GM18520 (cell line): Measurements from ENCODE around the gene SHROOM2.
"Not testable (repeated sequence)": the region's sequence is repeated elsewhere in the genome, so short reads cannot be mapped to it uniquely, and the experiment has no call there.

Experiments
- ATAC-seq: cut with Tn5 transposase; IDR thresholded peaks from one replicate; pipeline ENCODE4 v1.9.1; 2021; ENCODE audit not compliant: unreplicated experiment

Gene SHROOM2, protein sequence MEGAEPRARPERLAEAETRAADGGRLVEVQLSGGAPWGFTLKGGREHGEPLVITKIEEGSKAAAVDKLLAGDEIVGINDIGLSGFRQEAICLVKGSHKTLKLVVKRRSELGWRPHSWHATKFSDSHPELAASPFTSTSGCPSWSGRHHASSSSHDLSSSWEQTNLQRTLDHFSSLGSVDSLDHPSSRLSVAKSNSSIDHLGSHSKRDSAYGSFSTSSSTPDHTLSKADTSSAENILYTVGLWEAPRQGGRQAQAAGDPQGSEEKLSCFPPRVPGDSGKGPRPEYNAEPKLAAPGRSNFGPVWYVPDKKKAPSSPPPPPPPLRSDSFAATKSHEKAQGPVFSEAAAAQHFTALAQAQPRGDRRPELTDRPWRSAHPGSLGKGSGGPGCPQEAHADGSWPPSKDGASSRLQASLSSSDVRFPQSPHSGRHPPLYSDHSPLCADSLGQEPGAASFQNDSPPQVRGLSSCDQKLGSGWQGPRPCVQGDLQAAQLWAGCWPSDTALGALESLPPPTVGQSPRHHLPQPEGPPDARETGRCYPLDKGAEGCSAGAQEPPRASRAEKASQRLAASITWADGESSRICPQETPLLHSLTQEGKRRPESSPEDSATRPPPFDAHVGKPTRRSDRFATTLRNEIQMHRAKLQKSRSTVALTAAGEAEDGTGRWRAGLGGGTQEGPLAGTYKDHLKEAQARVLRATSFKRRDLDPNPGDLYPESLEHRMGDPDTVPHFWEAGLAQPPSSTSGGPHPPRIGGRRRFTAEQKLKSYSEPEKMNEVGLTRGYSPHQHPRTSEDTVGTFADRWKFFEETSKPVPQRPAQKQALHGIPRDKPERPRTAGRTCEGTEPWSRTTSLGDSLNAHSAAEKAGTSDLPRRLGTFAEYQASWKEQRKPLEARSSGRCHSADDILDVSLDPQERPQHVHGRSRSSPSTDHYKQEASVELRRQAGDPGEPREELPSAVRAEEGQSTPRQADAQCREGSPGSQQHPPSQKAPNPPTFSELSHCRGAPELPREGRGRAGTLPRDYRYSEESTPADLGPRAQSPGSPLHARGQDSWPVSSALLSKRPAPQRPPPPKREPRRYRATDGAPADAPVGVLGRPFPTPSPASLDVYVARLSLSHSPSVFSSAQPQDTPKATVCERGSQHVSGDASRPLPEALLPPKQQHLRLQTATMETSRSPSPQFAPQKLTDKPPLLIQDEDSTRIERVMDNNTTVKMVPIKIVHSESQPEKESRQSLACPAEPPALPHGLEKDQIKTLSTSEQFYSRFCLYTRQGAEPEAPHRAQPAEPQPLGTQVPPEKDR (N-terminal part only)

DNA sequence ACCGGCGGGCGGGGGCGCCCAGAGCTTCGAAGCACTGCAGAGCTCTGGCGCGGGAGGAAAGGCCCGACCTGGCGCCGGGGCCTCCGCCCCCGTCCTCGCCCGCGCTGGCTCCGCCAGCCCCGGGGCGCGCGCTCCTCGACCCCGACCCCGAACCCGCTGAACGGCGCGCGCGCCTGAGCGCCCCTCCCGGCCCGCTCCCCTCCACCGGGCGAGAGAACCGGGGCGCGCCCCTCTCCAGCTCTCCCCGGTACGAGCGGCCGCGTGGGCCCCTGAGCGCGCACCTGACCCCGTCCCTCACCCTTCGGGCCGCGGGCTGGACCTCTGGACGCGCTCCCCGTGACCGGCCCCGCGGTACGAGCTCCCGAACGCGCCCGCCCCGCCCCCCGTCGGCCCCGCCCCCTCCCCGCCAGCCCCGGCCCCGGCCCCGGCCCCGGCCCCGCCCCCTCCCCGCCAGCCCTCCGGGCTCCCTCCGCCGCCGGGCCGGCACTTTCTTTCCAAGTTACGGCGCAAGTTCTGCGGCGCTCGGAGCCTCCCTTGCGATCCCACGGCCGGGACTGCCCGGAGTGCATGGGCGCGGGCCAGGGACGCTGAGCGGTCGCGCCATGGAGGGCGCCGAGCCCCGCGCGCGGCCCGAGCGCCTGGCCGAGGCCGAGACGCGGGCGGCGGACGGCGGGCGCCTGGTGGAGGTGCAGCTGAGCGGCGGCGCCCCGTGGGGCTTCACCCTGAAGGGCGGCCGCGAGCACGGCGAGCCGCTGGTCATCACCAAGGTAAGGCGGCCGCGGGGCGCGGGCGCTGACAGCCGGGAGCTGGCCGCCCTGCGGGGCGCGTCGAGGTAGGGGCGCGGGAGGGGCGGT is at the start of gene SHROOM2:
TSS of gene SHROOM2 (plus strand) at position 486 of the 854 bp plus-strand sequence. CDS start at position 603, 117 bp downstream.
- ATAC-seq: no peak

DNA sequence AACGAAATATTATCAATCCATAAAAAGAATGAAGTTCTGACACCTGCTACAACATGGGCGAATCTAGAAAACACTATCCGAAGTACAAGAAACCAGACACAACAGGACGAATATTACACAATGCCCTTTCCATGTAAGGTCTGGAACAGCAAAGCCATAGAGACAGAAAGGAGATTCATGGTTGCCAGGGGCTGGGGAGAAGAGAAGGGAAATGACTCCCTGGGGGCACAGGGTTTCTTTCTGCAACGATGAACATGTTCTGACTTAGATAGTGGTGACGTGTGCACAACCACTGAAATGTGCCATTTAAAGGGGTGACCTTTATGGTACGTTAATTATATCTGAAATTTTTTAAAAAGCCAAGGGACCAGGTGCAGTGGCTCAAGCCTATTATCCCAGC is 48.9 kb upstream of the SHROOM2 start:
- ATAC-seq: no peak

DNA sequence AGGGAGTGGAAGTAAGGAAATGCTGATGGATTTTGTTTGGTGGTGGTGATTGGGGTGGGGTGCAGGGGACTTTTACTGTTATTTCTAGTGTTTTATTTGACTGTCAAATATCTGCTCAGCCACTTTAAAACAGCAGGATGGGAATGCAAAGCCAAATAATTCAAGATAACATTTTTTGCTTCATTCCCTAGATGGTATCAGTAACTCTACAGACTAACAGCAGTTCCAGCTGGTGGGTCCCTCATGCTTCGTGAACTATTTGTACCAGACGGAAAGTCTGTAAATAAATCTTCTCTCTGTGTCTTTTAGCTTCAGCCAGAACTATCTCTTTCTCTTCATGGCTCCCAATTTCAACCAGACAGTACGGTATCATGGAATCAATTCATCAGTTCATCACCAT is 48.1 kb upstream of the SHROOM2 start:
- no peak for ATAC-seq

DNA sequence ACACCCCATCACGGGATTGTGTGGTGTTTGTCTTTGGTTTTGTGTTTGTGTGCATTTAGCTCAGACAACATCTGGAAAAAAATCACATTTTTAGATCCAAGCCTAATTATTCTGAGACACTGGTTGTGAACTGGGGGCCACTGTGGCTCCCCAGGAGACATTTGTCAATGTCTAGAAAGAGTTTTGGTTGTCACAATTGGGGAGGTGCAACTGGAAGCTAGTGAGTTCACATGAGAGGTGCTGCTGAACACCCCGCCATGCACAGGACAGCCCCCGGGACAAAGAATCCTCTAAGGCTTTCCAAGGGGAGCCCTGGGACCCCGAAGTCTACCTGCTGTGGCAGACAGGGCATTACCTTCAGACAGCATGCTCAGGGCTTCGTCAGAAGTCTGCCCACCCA is 47.1 kb upstream of the SHROOM2 start:
- ATAC-seq: no peak

DNA sequence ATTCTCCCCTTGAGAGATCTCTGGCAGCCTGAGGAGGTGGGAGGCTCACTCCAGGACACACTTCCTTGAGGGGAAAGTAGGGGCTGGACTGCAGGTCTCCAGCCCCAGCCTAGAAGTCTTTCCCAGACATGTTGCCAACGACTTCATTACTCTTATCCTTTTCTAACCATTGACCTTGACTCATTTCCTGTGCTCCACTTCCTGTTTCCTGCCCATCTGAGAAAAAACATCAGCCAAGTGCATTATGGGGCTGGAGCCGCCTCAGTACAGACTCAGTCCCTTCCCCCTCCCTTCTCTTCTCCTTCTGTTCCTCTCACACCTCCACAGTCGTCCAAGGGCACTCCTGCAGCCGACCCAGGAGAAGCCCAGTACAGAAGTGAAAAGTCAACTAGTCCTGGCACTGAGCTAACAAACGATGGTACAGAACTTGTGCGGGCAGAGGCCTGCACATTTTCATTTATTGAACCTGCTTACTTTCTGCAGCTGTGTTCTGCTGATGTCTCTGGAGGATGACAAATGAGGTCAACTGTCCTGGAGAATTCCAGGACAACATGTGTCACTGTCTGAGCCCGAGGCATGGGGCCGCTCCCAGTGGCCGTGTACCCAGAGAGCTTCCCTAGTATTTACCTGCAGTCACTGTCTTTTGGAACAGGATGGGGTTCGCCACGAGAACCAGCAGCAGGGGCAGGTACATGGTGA is 40.7 kb upstream of the SHROOM2 start:
- ATAC-seq: no peak

DNA sequence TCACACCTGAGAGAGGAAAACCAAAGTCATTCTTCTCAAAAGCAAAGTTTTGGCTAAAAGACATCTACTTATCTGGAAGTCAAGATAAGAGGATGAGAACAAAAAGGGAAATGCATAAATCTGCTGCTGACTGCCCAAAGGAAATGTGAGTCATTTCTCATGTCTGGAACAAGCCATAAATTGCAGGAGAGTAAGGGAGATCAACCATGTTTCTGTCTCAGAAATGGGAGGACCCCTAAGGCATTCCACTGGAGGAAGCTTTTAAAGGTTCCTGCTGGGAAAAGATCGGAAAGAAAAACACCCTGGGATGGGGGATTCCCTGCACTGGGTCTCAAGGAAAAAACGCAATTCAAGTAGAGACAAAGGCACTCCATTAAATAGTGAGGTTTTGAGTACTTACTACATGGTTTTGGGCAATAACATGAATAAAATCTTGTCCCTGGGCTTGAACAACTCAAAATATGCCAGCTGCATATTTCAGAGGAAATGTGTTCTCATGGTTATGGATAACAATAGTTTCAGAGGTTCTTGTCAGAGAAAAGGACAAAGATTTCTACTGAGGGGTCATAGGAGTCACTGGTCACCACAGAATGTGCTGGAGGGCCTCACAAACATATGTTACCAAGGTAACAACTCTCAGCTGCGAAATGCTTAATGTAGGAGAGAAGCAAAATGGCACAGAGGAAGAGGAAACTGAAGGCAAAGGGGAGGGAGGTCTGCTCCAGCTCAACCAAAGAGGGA is 39.9 kb upstream of the SHROOM2 start:
- no peak for ATAC-seq

DNA sequence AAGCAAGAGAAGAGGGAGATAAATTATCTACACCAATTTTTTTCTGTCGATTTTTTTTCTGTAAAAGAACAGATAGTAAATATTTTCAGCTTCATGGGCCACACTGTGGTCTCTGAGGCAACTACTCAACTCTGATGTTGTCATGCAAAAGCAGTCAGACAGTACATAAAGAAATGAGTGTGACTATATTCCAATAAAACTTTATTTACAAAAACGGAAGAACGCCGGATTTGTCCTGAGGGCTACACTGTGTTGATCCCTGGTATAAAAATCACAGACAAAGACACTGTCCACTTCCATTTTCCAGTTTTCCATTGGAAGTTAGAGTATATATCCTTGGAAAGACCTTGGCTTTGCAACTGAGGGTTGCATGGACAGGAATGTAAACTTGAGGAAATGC is 38.6 kb upstream of the SHROOM2 start:
- no peak for ATAC-seq

GRCh38 chrX:9749146-9749692 is 37.0 kb upstream of the SHROOM2 start:
- no peak for ATAC-seq

DNA sequence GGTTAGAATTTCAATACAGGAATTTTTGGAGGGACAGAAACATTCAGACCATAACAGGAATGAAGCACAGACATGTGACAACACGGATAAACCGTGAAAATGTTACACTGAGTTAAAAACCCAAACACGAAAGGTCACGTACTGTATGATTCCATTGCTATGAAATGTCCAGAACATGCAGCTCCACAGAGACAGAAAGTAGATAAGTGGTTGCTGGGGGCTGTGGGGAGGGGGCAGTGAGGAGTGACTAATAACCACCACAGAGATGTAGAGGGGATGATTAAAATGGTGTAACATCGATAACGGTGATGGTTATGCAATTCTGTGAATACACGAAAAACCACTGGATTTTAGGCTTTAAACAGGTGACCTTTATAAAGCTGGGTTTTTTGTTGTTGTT is 28.9 kb upstream of the SHROOM2 start:
- ATAC-seq: no peak

- ATAC-seq: no peak
These were observed 28.1 kb upstream of the SHROOM2 start for GRCh38 chrX:9758021-9758638.

DNA sequence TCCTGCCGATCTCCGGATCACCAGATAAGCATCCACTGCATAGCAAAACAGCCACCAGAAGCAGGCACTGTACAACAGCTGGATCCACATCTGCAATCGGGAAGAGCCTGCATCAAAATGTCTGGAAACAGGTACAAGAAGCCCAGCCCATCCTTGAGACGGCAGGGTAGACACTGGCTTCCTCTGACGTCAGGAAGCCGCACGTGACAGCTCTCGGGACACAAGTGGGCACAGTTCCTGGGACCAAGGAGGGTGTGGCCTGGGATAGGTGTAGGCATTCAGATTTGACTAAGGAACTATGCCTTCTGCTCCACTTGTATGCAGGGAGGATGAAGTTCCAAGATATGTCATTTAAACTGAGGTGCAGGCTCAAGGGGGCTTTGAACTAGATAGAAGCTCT is 26.9 kb upstream of the SHROOM2 start:
- ATAC-seq: no peak

GRCh38 chrX:9765072-9765736 is 21.0 kb upstream of the SHROOM2 start:
- no peak for ATAC-seq

- no peak for ATAC-seq
These were observed 20.5 kb upstream of the SHROOM2 start, which contains the start of gene GPR143 for GRCh38 chrX:9765737-9766097. Gene GPR143 (minus strand): TSS chrX:9765847. CDS start chrX:9765817, 30 bp downstream.

DNA sequence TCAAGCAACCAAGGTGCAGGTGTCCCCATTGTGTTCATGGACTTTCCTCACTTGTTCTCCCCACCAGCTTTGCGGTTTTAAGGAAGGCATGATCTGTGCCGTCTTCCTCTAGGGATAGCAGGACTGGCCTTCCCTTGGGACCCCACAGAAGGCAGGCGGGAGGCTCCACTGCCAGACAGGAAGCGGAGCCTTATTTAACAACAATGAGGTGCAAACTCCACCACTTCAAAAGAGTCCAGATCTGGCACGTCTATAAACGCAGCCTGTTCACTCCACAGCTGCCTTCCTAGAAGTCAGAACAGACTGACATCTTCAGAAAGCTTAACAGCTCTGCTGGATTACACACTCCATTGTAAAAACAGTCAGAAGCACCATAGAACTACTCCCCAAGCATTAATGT is 18.9 kb upstream of the SHROOM2 start:
- ATAC-seq: no peak

DNA sequence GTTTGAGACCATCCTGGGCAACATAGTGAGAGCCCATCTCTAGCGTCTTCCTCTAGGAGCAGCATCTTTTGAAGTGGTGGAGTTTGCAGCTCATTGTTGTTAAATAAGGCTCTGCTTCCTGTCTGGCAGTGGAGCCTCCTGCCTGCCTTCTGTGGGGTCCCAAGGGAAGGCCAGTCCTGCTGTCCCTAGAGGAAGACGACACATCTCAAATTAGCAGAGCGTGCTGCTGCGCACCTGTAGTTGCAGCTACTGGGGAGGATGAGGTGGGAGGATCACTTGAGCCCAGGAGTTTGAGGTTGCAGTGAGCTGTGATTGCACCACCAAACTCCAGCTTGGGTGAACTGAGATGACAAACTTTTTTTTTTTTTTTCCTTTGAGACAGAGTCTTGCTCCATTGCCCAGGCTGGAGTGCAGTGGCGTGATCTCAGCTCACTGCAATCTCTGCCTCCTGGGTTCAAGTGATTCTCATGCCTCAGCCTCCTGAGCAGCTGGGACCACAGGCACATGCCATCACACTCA is 17.8 kb upstream of the SHROOM2 start:
- ATAC-seq: not testable (repeated sequence)

- ATAC-seq: no peak
These were observed 15.9 kb upstream of the SHROOM2 start for GRCh38 chrX:9770319-9770718.

DNA sequence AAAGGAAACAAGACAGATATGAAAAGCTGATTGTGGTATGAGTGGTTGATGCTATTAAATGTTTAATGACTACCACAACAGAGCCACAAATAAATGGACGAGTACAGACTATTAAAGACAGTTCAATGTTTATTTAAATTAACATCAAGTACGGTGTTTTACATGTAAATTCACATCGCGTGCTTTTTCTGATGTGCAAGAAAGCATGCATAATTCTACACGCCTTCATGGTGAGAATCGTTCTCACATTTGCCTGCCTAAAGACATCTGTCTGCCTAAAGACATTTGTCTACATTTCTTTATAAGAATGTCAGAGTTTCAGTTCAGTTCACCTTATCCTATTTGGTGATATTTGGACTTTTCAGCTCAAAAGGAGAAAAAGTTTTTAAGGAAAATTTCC is 13.3 kb upstream of the SHROOM2 start:
- no peak for ATAC-seq
